HG03460 (cell line): Measurements from ENCODE around the gene PTPN14.
"Not testable (repeated sequence)": the region's sequence is repeated elsewhere in the genome, so short reads cannot be mapped to it uniquely, and the experiment has no call there.

Source experiments
- ATAC-seq: cut with Tn5 transposase; IDR thresholded peaks from one replicate; pipeline ENCODE4 v1.9.1; 2021; ENCODE audit not compliant: unreplicated experiment

Gene PTPN14

GRCh38 chr1:214403431-214403830 is 148.0 kb downstream of the PTPN14 start:
- no peak for ATAC-seq

- ATAC-seq = no peak
Observed at GRCh38 chr1:214402613-214403083, 148.8 kb downstream of the PTPN14 start.

GRCh38 chr1:214401666-214402065 is 149.7 kb downstream of the PTPN14 start:
- no peak for ATAC-seq

GRCh38 chr1:214400131-214400530 is 151.3 kb downstream of the PTPN14 start:
- no peak for ATAC-seq

GRCh38 chr1:214398490-214398889 is 152.9 kb downstream of the PTPN14 start:
- ATAC-seq = no peak

- no peak for ATAC-seq
Observed at GRCh38 chr1:214397497-214397896, 153.9 kb downstream of the PTPN14 start.

GRCh38 chr1:214396330-214396729 is 155.1 kb downstream of the PTPN14 start:
- ATAC-seq = no peak

GRCh38 chr1:214394569-214394968 is 156.8 kb downstream of the PTPN14 start:
- ATAC-seq = not testable (repeated sequence)

- ATAC-seq = no peak
Observed at GRCh38 chr1:214393086-214393485, 158.3 kb downstream of the PTPN14 start.

GRCh38 chr1:214391873-214392645 is 159.3 kb downstream of the PTPN14 start:
- no peak for ATAC-seq

- ATAC-seq = no peak
Observed at GRCh38 chr1:214389734-214390133, 161.7 kb downstream of the PTPN14 start.

- ATAC-seq = no peak
Observed at GRCh38 chr1:214386747-214387146, 164.7 kb downstream of the PTPN14 start.

GRCh38 chr1:214386333-214386732 is 165.1 kb downstream of the PTPN14 start:
- no peak for ATAC-seq

- no peak for ATAC-seq
Observed at GRCh38 chr1:214385428-214385827, 166.0 kb downstream of the PTPN14 start.

- ATAC-seq = no peak
Observed at GRCh38 chr1:214384373-214385079, 166.9 kb downstream of the PTPN14 start.

- ATAC-seq = no peak
Observed at GRCh38 chr1:214383381-214384372, 167.7 kb downstream of the PTPN14 start.

- ATAC-seq = no peak
Observed at GRCh38 chr1:214380986-214381695, 170.3 kb downstream of the PTPN14 start.

- no peak for ATAC-seq
Observed at GRCh38 chr1:214380396-214380795, 171.0 kb downstream of the PTPN14 start.

- ATAC-seq = no peak
Observed at GRCh38 chr1:214379236-214379970, 172.0 kb downstream of the PTPN14 start.

GRCh38 chr1:214378492-214378891 is 172.9 kb downstream of the PTPN14 start:
- no peak for ATAC-seq
